Measurements from ENCODE around the gene TRAPPC5. TPM values are rescaled to one million over a fixed set of nuclear protein-coding genes. Genes with fewer than 3 reads are reported as not detected.
A peak's percentile ranks its signal among the peaks of the same experiment; 100 is the strongest.

Gene TRAPPC5
- total and polyA plus RNA-seq, 10 of the 15 experiments (the other 5 are each of a cell fraction or from before 2014, with no cell fraction given) = 4.2 to 210 (median 89.1) TPM

- TF ChIP-seq NFYB (IDR thresholded peaks at IDR 0.05; ENCODE audit: insufficient read depth, low read depth, low read length) (no peak), ELK1 (IDR thresholded peaks at IDR 0.05; ENCODE audit: low read depth, low read length) (no peak), REST (IDR thresholded peaks at IDR 0.05; ENCODE audit: low read depth, low read length) (no peak), RELB (IDR thresholded peaks at IDR 0.05; ENCODE audit: low read depth) (peak; percentile 89; the same call in 1 of the 2 replicates), BCL11A (IDR thresholded peaks at IDR 0.05; ENCODE audit: low read depth, low read length) (0 out of 2 replicates have a peak, but pooled peaks have one; percentile 36), MYB (IDR thresholded peaks at IDR 0.05; ENCODE audit: borderline replicate concordance, low read depth, low read length) (no peak), E2F4 (IDR thresholded peaks at IDR 0.05; ENCODE audit: low read depth, low read length) (no peak), ZNF622 (IDR thresholded peaks at IDR 0.05) (no peak), ZNF592 (IDR thresholded peaks at IDR 0.05) (0 out of 2 replicates have a peak, but pooled peaks have one; percentile 30), KDM1A (IDR thresholded peaks at IDR 0.05; ENCODE audit: borderline replicate concordance) (no peak), SMARCA5 (IDR thresholded peaks at IDR 0.05) (no peak), GATAD2B (conservative IDR thresholded peaks at IDR 0.05; ENCODE audit: low read depth) (peak; percentile 79), CBX5 (IDR thresholded peaks at IDR 0.05; ENCODE audit: low read depth) (0 out of 2 replicates have a peak, but pooled peaks have one; percentile 13), SMAD5 (IDR thresholded peaks at IDR 0.05; ENCODE audit: low read depth) (no peak), MTA2 (IDR thresholded peaks at IDR 0.05; ENCODE audit: low read depth) (peak; percentile 71), DPF2 (IDR thresholded peaks at IDR 0.05) (peak; percentile 77), ESRRA (IDR thresholded peaks at IDR 0.05; ENCODE audit: low read length) (no peak), TBL1XR1 (IDR thresholded peaks at IDR 0.05; ENCODE audit: low read depth, low read length) (peak; percentile 73; the same call in 1 of the 2 replicates), YY1 (IDR thresholded peaks at IDR 0.05; ENCODE audit: low read depth, low read length) (no peak), RAD21 (IDR thresholded peaks at IDR 0.05; ENCODE audit: insufficient read depth, low read depth, low read length) (no peak), SREBF1 (IDR thresholded peaks at IDR 0.05; ENCODE audit: low read length) (no peak)
Measured at GRCh38 chr19:7694499-7694898, 13.9 kb downstream of the TRAPPC5 start (continued).

All from GM12878 (cell line).